Measurements from ENCODE around the gene CALN1.

GRCh38 chr7:72437610-72438009 lies 25.5 kb upstream of the CALN1 start:
- TF ChIP-seq ZNF589 (CRISPR knock-in tag; IDR thresholded peaks at IDR 0.05; ENCODE audit: low read depth) (no peak), ESRRB (CRISPR knock-in tag; IDR thresholded peaks at IDR 0.05; ENCODE audit: borderline replicate concordance) (no peak), ELF4 (CRISPR knock-in tag; IDR thresholded peaks at IDR 0.05) (no peak)
